ENCODE results near the gene YY1.
A peak's percentile ranks its signal among the peaks of the same experiment; 100 is the strongest.
"Not testable (repeated sequence)": the region's sequence is repeated elsewhere in the genome, so short reads cannot be mapped to it uniquely, and the experiment has no call there.

YY1 gene

DNA sequence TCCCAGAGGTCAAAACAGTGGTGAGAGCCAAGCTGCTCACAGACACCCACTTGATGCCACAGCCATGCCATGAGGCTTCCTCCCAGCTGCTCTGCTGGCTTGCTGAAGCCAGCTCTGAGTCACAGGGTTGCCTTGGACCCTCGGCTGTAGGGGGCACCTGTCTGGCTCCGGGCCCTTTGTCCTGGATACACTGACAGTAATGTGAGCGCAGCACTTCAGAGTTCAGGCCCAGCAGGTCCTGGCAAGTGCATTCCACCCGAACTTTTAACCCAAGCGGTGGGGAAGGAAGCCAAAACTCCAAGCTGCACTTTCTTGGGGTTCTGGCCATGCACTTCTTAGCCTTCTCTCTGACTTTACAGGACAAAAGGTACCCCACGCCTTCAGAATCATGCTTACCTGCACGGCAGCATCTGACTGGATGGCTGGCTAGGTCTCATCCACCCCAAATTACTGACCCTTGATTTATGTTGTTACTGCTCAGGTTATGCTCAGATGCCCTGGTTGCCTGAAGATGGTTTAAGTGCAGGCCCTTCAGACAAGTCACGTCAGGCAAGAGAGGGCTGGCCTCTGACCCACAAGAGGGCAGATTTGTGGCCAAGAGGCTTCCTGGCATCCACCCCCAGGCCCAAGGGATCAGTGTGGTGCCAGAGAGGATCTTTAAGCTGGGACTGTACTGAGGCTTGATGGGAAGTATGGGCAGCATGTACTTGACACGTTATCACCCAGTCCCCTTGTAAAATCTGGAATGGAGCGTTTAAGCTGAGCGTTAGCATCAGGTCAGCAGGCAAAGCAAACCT, 42.5 kb downstream of the YY1 start:
- Histone ChIP-seq H3K27me3 (ENCODE audit: control insufficient read depth, insufficient read depth, low read length) (no peaks in the 10 kb centered on the region), H3K9ac (ENCODE audit: low read length) (no peak overlapping the region), H3K4me1 (ENCODE audit: control insufficient read depth, low read depth, low read length) (peaks cover 6% of the 10 kb centered on the region), H3K9me3 (ENCODE audit: control insufficient read depth, low read depth, low read length) (no peaks in the 10 kb centered on the region), H3K4me3 (ENCODE audit: low read length) (no peak overlapping the region), H3K27ac (ENCODE audit: low read length) (no peak overlapping the region), H3K36me3 (ENCODE audit: control insufficient read depth, low read depth, low read length) (peaks cover 13% of the 10 kb centered on the region)

DNA sequence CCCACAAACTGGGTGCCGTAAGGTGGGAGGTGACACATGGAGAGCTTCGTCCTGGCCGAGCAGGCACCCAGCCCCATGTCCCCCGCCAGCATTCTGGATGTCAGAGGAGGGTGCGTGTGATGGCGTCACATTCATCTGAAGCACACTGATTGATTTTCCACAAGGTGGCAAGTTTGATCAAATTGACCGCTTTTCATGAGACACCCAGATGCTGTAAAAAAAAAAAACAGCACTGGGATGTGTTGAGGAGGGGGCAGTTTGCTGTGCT, 43.1 kb downstream of the YY1 start:
- H3K4me1 ChIP-seq (ENCODE audit: control insufficient read depth, low read depth, low read length): peaks cover 6% of the 10 kb centered on the region
- H3K4me3 ChIP-seq (ENCODE audit: low read length): no peak overlapping the region
- H3K27me3 ChIP-seq (ENCODE audit: control insufficient read depth, insufficient read depth, low read length): no peaks in the 10 kb centered on the region
- no peak overlapping the region for H3K27ac ChIP-seq (ENCODE audit: low read length)
- no peak overlapping the region for H3K9ac ChIP-seq (ENCODE audit: low read length)
- no peaks in the 10 kb centered on the region for H3K9me3 ChIP-seq (ENCODE audit: control insufficient read depth, low read depth, low read length)
- peaks cover 8% of the 10 kb centered on the region for H3K36me3 ChIP-seq (ENCODE audit: control insufficient read depth, low read depth, low read length)

DNA sequence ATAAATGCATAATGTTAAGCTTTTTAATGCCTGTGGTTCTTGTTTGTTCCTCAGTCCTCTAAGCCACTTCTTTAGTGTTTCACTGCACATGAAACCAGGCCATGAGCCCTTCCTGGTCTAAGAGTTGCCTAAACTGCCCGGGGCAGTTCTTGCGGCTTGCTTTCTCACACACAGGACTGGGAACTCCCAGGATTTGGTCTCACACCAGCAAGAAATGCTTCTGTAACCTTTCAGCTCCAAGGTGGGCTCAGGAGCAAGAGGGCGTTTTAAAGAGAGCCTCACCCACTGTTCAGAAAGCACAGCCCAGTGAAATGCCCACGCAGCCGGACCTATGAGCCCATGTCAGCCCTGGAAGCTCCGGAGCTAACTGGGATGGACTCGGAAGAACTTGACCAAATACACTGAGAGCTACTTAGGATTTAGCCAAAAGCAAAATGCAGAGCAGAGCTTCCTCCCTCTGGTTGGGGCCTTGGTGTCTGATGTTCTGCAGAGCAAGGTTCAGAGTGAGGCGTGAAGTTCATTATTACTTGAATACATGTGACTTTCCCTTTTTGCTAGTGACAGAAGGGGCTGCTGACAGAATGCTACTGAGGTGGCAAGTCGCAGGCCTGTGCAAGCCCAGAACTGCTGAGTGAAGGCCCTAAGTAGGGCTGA, 43.9 kb downstream of the YY1 start:
- Histone ChIP-seq H3K4me1 (ENCODE audit: control insufficient read depth, low read depth, low read length) (peaks cover 6% of the 10 kb centered on the region), H3K36me3 (ENCODE audit: control insufficient read depth, low read depth, low read length) (no peaks in the 10 kb centered on the region), H3K27me3 (ENCODE audit: control insufficient read depth, insufficient read depth, low read length) (no peaks in the 10 kb centered on the region), H3K9ac (ENCODE audit: low read length) (no peak overlapping the region), H3K9me3 (ENCODE audit: control insufficient read depth, low read depth, low read length) (no peaks in the 10 kb centered on the region), H3K4me3 (ENCODE audit: low read length) (no peak overlapping the region), H3K27ac (ENCODE audit: low read length) (no peak overlapping the region)

DNA sequence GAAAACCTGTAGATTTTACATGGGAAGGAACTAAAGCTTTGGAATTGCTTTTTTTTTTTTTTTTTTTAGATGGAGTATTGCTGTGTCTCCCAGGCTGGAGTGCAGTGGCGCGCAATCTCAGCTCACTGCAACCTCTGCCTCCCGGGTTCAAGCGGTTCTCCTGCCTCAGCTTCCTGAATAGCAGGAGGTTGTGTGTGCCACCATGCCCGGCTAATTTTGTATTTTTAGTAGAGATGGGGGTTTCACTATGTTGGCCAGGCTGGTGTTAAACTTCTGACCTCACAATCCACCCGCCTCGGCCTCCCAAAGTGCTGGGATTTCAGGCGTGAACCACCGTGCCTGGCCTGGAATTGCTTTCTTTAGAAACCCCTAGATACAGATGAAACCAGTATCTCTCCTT, 44.5 kb downstream of the YY1 start:
- not testable (repeated sequence) for H3K27ac ChIP-seq (ENCODE audit: low read length); H3K9me3 ChIP-seq (ENCODE audit: control insufficient read depth, low read depth, low read length); H3K27me3 ChIP-seq (ENCODE audit: control insufficient read depth, insufficient read depth, low read length); H3K36me3 ChIP-seq (ENCODE audit: control insufficient read depth, low read depth, low read length); H3K4me1 ChIP-seq (ENCODE audit: control insufficient read depth, low read depth, low read length); H3K9ac ChIP-seq (ENCODE audit: low read length); H3K4me3 ChIP-seq (ENCODE audit: low read length)

GRCh38 chr14:100283984-100284881, 45.3 kb downstream of the YY1 start:
- no peaks in the 10 kb centered on the region for H3K27me3 ChIP-seq (ENCODE audit: control insufficient read depth, insufficient read depth, low read length)
- peaks cover 6% of the 10 kb centered on the region for H3K4me1 ChIP-seq (ENCODE audit: control insufficient read depth, low read depth, low read length)
- H3K36me3 ChIP-seq (ENCODE audit: control insufficient read depth, low read depth, low read length): peaks cover 3% of the 10 kb centered on the region
- H3K9ac ChIP-seq (ENCODE audit: low read length): peak overlapping the region; percentile 72
- no peak overlapping the region for H3K27ac ChIP-seq (ENCODE audit: low read length)
- H3K4me3 ChIP-seq (ENCODE audit: low read length): peak overlapping the region; percentile 53
- H3K9me3 ChIP-seq (ENCODE audit: control insufficient read depth, low read depth, low read length): no peaks in the 10 kb centered on the region

GRCh38 chr14:100285021-100285912, 46.3 kb downstream of the YY1 start:
- Histone ChIP-seq H3K27me3 (ENCODE audit: control insufficient read depth, insufficient read depth, low read length) (no peaks in the 10 kb centered on the region), H3K4me1 (ENCODE audit: control insufficient read depth, low read depth, low read length) (peaks cover 6% of the 10 kb centered on the region), H3K36me3 (ENCODE audit: control insufficient read depth, low read depth, low read length) (peaks cover 4% of the 10 kb centered on the region), H3K9me3 (ENCODE audit: control insufficient read depth, low read depth, low read length) (no peaks in the 10 kb centered on the region), H3K9ac (ENCODE audit: low read length) (peak overlapping the region; percentile 72), H3K4me3 (ENCODE audit: low read length) (peak overlapping the region; percentile 53), H3K27ac (ENCODE audit: low read length) (no peak overlapping the region)

GRCh38 chr14:100285913-100286400, 47.0 kb downstream of the YY1 start:
- Histone ChIP-seq H3K27me3 (ENCODE audit: control insufficient read depth, insufficient read depth, low read length) (no peaks in the 10 kb centered on the region), H3K9me3 (ENCODE audit: control insufficient read depth, low read depth, low read length) (no peaks in the 10 kb centered on the region), H3K9ac (ENCODE audit: low read length) (peak overlapping the region; percentile 72), H3K36me3 (ENCODE audit: control insufficient read depth, low read depth, low read length) (peaks cover 10% of the 10 kb centered on the region), H3K4me3 (ENCODE audit: low read length) (peak overlapping the region; percentile 53), H3K27ac (ENCODE audit: low read length) (no peak overlapping the region), H3K4me1 (ENCODE audit: control insufficient read depth, low read depth, low read length) (peaks cover 6% of the 10 kb centered on the region)

- no peak overlapping the region for H3K27ac ChIP-seq (ENCODE audit: low read length)
- H3K36me3 ChIP-seq (ENCODE audit: control insufficient read depth, low read depth, low read length): peaks cover 17% of the 10 kb centered on the region
- peaks cover 6% of the 10 kb centered on the region for H3K4me1 ChIP-seq (ENCODE audit: control insufficient read depth, low read depth, low read length)
- no peaks in the 10 kb centered on the region for H3K27me3 ChIP-seq (ENCODE audit: control insufficient read depth, insufficient read depth, low read length)
- no peak overlapping the region for H3K4me3 ChIP-seq (ENCODE audit: low read length)
- H3K9me3 ChIP-seq (ENCODE audit: control insufficient read depth, low read depth, low read length): no peaks in the 10 kb centered on the region
- no peak overlapping the region for H3K9ac ChIP-seq (ENCODE audit: low read length)
Observed at GRCh38 chr14:100286484-100287191, 47.7 kb downstream of the YY1 start.

GRCh38 chr14:100287202-100287997, 48.5 kb downstream of the YY1 start:
- no peak overlapping the region for H3K9ac ChIP-seq (ENCODE audit: low read length)
- no peaks in the 10 kb centered on the region for H3K27me3 ChIP-seq (ENCODE audit: control insufficient read depth, insufficient read depth, low read length)
- no peak overlapping the region for H3K27ac ChIP-seq (ENCODE audit: low read length)

GRCh38 chr14:100287998-100288295, 49.0 kb downstream of the YY1 start:
- peaks cover 27% of the 10 kb centered on the region for H3K36me3 ChIP-seq (ENCODE audit: control insufficient read depth, low read depth, low read length)
- not testable (repeated sequence) for H3K27me3 ChIP-seq (ENCODE audit: control insufficient read depth, insufficient read depth, low read length); H3K9ac ChIP-seq (ENCODE audit: low read length); H3K9me3 ChIP-seq (ENCODE audit: control insufficient read depth, low read depth, low read length); H3K4me3 ChIP-seq (ENCODE audit: low read length); H3K27ac ChIP-seq (ENCODE audit: low read length); H3K4me1 ChIP-seq (ENCODE audit: control insufficient read depth, low read depth, low read length)

More at GRCh38 chr14:100287202-100287997, 48.5 kb downstream of the YY1 start:
- H3K36me3 ChIP-seq (ENCODE audit: control insufficient read depth, low read depth, low read length): peaks cover 25% of the 10 kb centered on the region
- H3K4me1 ChIP-seq (ENCODE audit: control insufficient read depth, low read depth, low read length): peaks cover 6% of the 10 kb centered on the region
- H3K9me3 ChIP-seq (ENCODE audit: control insufficient read depth, low read depth, low read length): no peaks in the 10 kb centered on the region
- H3K4me3 ChIP-seq (ENCODE audit: low read length): no peak overlapping the region
